Activated CD4-positive, alpha-beta memory T cell treated with anti-CD3 and anti-CD28 coated beads, Interleukin-2, amount 10 ng/mL, durations not matched to agents 7 days and 5 days (primary cell): ENCODE results near the gene UGT1A10. TPM values are rescaled to one million over a fixed set of nuclear protein-coding genes. Genes with fewer than 3 reads are reported as not detected.

Experiments used
- CTCF ChIA-PET: fragments of 350-600 bp; sonication (Branson Sonifier 250); formaldehyde crosslinking; loops from one replicate; lab custom pipeline; 2021; ENCODE audit warnings: antibody characterized with exemption, inconsistent platforms; lab: Charles Lee
- POLR2A ChIA-PET: fragments of 350-600 bp; sonication (Branson Sonifier 250); formaldehyde crosslinking; loops from one replicate; lab custom pipeline; 2021; ENCODE audit warnings: antibody characterized with exemption; lab: Charles Lee
- DNase-seq: peaks from one replicate; pipeline ENCODE4 v3.0.0-alpha.2; 2020
- H3K27ac Mint-ChIP-seq: one replicate; pipeline ENCODE4 v1.8.0; 2021; ENCODE audit warnings: mild to moderate bottlenecking, mixed read lengths
- H3K27me3 Mint-ChIP-seq: one replicate; pipeline ENCODE4 v1.8.0; 2021; ENCODE audit warnings: mixed read lengths
- H3K36me3 Mint-ChIP-seq: one replicate; pipeline ENCODE4 v1.8.0; 2021; ENCODE audit warnings: low read depth, mixed read lengths
- H3K4me1 Mint-ChIP-seq: one replicate; pipeline ENCODE4 v1.8.0; 2021; ENCODE audit warnings: mixed read lengths
- H3K4me3 Mint-ChIP-seq: one replicate; pipeline ENCODE4 v1.8.0; 2021; ENCODE audit warnings: mild to moderate bottlenecking, mixed read lengths
- H3K9me3 Mint-ChIP-seq: one replicate; pipeline ENCODE4 v1.8.0; 2021; ENCODE audit warnings: mixed read lengths
- total RNA-seq, 2 experiments: library from RNA; stranded (reverse); gene quantifications; one replicate each; pipeline ENCODE4 v1.2.3, GENCODE V29; 2021

UGT1A10 gene
- total RNA-seq, 2 experiments from 2014 or later: not detected

GRCh38 chr2:233668605-233669260 is 32.5 kb downstream of the UGT1A10 start:
- H3K27me3 Mint-ChIP-seq: peaks cover 22% of the 10 kb centered on the region
- no peak overlapping the region for H3K4me3 Mint-ChIP-seq
- ChIA-PET POLR2A (no interaction called here), CTCF (no interaction called here)
- no peaks in the 10 kb centered on the region for H3K9me3 Mint-ChIP-seq
- H3K4me1 Mint-ChIP-seq: no peaks in the 10 kb centered on the region
- DNase-seq: no peak
- no peaks in the 10 kb centered on the region for H3K36me3 Mint-ChIP-seq
- no peak overlapping the region for H3K27ac Mint-ChIP-seq

GRCh38 chr2:233671290-233672161 is 35.3 kb downstream of the UGT1A10 start, which contains the start of gene UGT1A9:
Gene UGT1A9 (plus strand): TSS chr2:233671898. CDS start chr2:233671935, 37 bp downstream.
- H3K4me3 Mint-ChIP-seq: no peak within 1 kb of the TSS
- ChIA-PET POLR2A (no interaction called here), CTCF (interaction anchor here (0.6 kb wide), 1 partner anchor 542 kb away, joined by 3 read pairs; no protein-coding TSS in a partner anchor)
- no peak within 1 kb of the TSS for H3K27ac Mint-ChIP-seq
- no peak for DNase-seq
- H3K36me3 Mint-ChIP-seq: no peaks in the 10 kb centered on the region
- peaks cover 30% of the 10 kb centered on the region for H3K27me3 Mint-ChIP-seq
- H3K4me1 Mint-ChIP-seq: no peaks in the 10 kb centered on the region
- H3K9me3 Mint-ChIP-seq: no peaks in the 10 kb centered on the region

GRCh38 chr2:233672886-233673285 is 36.6 kb downstream of the UGT1A10 start:
- POLR2A ChIA-PET: no interaction called here

GRCh38 chr2:233673896-233674295 is 37.6 kb downstream of the UGT1A10 start:
- Mint-ChIP-seq H3K27ac (no peak overlapping the region), H3K27me3 (peaks cover 36% of the 10 kb centered on the region), H3K9me3 (no peaks in the 10 kb centered on the region), H3K4me1 (no peaks in the 10 kb centered on the region), H3K4me3 (no peak overlapping the region), H3K36me3 (no peaks in the 10 kb centered on the region)
- DNase-seq: no peak
- ChIA-PET CTCF (no interaction called here), POLR2A (no interaction called here)

More at GRCh38 chr2:233672886-233673285, 36.6 kb downstream of the UGT1A10 start:
- Mint-ChIP-seq H3K4me1 (no peaks in the 10 kb centered on the region), H3K36me3 (no peaks in the 10 kb centered on the region), H3K9me3 (no peaks in the 10 kb centered on the region), H3K27me3 (peaks cover 37% of the 10 kb centered on the region), H3K4me3 (no peak overlapping the region), H3K27ac (no peak overlapping the region)
- CTCF ChIA-PET: no interaction called here
- no peak for DNase-seq

- DNase-seq: no peak
- no peaks in the 10 kb centered on the region for H3K36me3 Mint-ChIP-seq
- H3K27me3 Mint-ChIP-seq: peaks cover 36% of the 10 kb centered on the region
- no peaks in the 10 kb centered on the region for H3K9me3 Mint-ChIP-seq
- H3K4me1 Mint-ChIP-seq: no peaks in the 10 kb centered on the region
- POLR2A ChIA-PET: no interaction called here
- H3K4me3 Mint-ChIP-seq: no peak overlapping the region
- CTCF ChIA-PET: no interaction called here
- H3K27ac Mint-ChIP-seq: no peak overlapping the region
Measured at GRCh38 chr2:233674314-233674713, 38.1 kb downstream of the UGT1A10 start.

GRCh38 chr2:233674995-233675394 is 38.7 kb downstream of the UGT1A10 start:
- DNase-seq: no peak
- POLR2A ChIA-PET: no interaction called here
- Mint-ChIP-seq H3K4me3 (no peak overlapping the region), H3K9me3 (no peaks in the 10 kb centered on the region), H3K27ac (no peak overlapping the region), H3K27me3 (peaks cover 43% of the 10 kb centered on the region), H3K4me1 (no peaks in the 10 kb centered on the region), H3K36me3 (no peaks in the 10 kb centered on the region)
- CTCF ChIA-PET: no interaction called here

- POLR2A ChIA-PET: no interaction called here
Measured at GRCh38 chr2:233676046-233676445, 39.8 kb downstream of the UGT1A10 start.

GRCh38 chr2:233679196-233679595 is 42.9 kb downstream of the UGT1A10 start:
- CTCF ChIA-PET: no interaction called here
- Mint-ChIP-seq H3K27ac (no peak overlapping the region), H3K4me3 (no peak overlapping the region), H3K27me3 (peaks cover 26% of the 10 kb centered on the region), H3K4me1 (no peaks in the 10 kb centered on the region), H3K9me3 (no peaks in the 10 kb centered on the region), H3K36me3 (no peaks in the 10 kb centered on the region)
- POLR2A ChIA-PET: no interaction called here
- no peak for DNase-seq

More at GRCh38 chr2:233676046-233676445, 39.8 kb downstream of the UGT1A10 start:
- Mint-ChIP-seq H3K27ac (no peak overlapping the region), H3K9me3 (no peaks in the 10 kb centered on the region), H3K4me3 (no peak overlapping the region), H3K27me3 (peaks cover 38% of the 10 kb centered on the region), H3K4me1 (no peaks in the 10 kb centered on the region), H3K36me3 (no peaks in the 10 kb centered on the region)
- CTCF ChIA-PET: no interaction called here
- DNase-seq: no peak

- DNase-seq: no peak
- ChIA-PET CTCF (no interaction called here), POLR2A (no interaction called here)
- Mint-ChIP-seq H3K36me3 (no peaks in the 10 kb centered on the region), H3K4me1 (no peaks in the 10 kb centered on the region), H3K27ac (no peak overlapping the region), H3K27me3 (peaks cover 24% of the 10 kb centered on the region), H3K4me3 (no peak overlapping the region), H3K9me3 (no peaks in the 10 kb centered on the region)
Measured at GRCh38 chr2:233680361-233681045, 44.3 kb downstream of the UGT1A10 start.

GRCh38 chr2:233681521-233682099 is 45.4 kb downstream of the UGT1A10 start, which contains the start of gene UGT1A7:
Gene UGT1A7 (plus strand): TSS chr2:233681901. CDS start chr2:233681938, 37 bp downstream.
- Mint-ChIP-seq H3K4me1 (no peaks in the 10 kb centered on the region), H3K9me3 (no peaks in the 10 kb centered on the region), H3K36me3 (no peaks in the 10 kb centered on the region), H3K27me3 (peaks cover 22% of the 10 kb centered on the region), H3K4me3 (no peak within 1 kb of the TSS), H3K27ac (no peak within 1 kb of the TSS)
- ChIA-PET CTCF (no interaction called here), POLR2A (no interaction called here)
- DNase-seq: no peak

GRCh38 chr2:233684640-233685039 is 48.4 kb downstream of the UGT1A10 start:
- POLR2A ChIA-PET: no interaction called here
- no peaks in the 10 kb centered on the region for H3K9me3 Mint-ChIP-seq
- CTCF ChIA-PET: no interaction called here
- H3K27ac Mint-ChIP-seq: no peak overlapping the region
- DNase-seq: no peak
- no peak overlapping the region for H3K4me3 Mint-ChIP-seq
- H3K36me3 Mint-ChIP-seq: no peaks in the 10 kb centered on the region
- H3K4me1 Mint-ChIP-seq: no peaks in the 10 kb centered on the region
- peaks cover 15% of the 10 kb centered on the region for H3K27me3 Mint-ChIP-seq

GRCh38 chr2:233686928-233687327 is 50.7 kb downstream of the UGT1A10 start:
- peaks cover 13% of the 10 kb centered on the region for H3K27me3 Mint-ChIP-seq
- ChIA-PET CTCF (no interaction called here), POLR2A (no interaction called here)
- no peaks in the 10 kb centered on the region for H3K4me1 Mint-ChIP-seq
- no peak overlapping the region for H3K4me3 Mint-ChIP-seq
- no peaks in the 10 kb centered on the region for H3K36me3 Mint-ChIP-seq
- no peaks in the 10 kb centered on the region for H3K9me3 Mint-ChIP-seq
- no peak overlapping the region for H3K27ac Mint-ChIP-seq
- no peak for DNase-seq

- CTCF ChIA-PET: no interaction called here
- DNase-seq: no peak
- H3K27me3 Mint-ChIP-seq: peaks cover 15% of the 10 kb centered on the region
- H3K4me3 Mint-ChIP-seq: no peak overlapping the region
- H3K27ac Mint-ChIP-seq: no peak overlapping the region
- H3K36me3 Mint-ChIP-seq: no peaks in the 10 kb centered on the region
- POLR2A ChIA-PET: no interaction called here
- no peaks in the 10 kb centered on the region for H3K4me1 Mint-ChIP-seq
- H3K9me3 Mint-ChIP-seq: no peaks in the 10 kb centered on the region
Measured at GRCh38 chr2:233688341-233688740, 52.1 kb downstream of the UGT1A10 start.
